ENCODE data around the gene NHLRC2. TPM values are rescaled to one million over a fixed set of nuclear protein-coding genes. Genes with fewer than 3 reads are reported as not detected.

NHLRC2 gene
- total RNA-seq, 2 donors from 2014 or later, result 37.7 to 54.9 TPM

- Histone ChIP-seq H3K27me3 (ENCODE audit: control insufficient read depth, insufficient read depth, low read length, poor library complexity, severe bottlenecking) (no peaks in the 10 kb centered on the region), H3K9ac (ENCODE audit: extremely low read depth, low read length, poor library complexity, severe bottlenecking) (no peak overlapping the region), H3K27ac (ENCODE audit: low read depth, low read length) (no peak overlapping the region), H3K9me3 (ENCODE audit: control insufficient read depth, low read length) (no peaks in the 10 kb centered on the region), H3K36me3 (ENCODE audit: control insufficient read depth, insufficient read depth, low read length) (no peaks in the 10 kb centered on the region), H3K4me3 (ENCODE audit: low read length) (no peak overlapping the region), H3K4me1 (ENCODE audit: control insufficient read depth, insufficient read depth, low read length) (no peaks in the 10 kb centered on the region)
- Mint-ChIP-seq H3K36me3 (ENCODE audit: low read depth) (no peaks in the 10 kb centered on the region), H3K4me1 (no peaks in the 10 kb centered on the region), H3K4me3 (no peak overlapping the region), H3K9me3 (no peaks in the 10 kb centered on the region), H3K27me3 (ENCODE audit: insufficient read depth) (peaks cover 3% of the 10 kb centered on the region), H3K27ac (no peak overlapping the region)
- WGBS, 2 experiments (ENCODE audit: insufficient coverage in 1 of 2, insufficient read length in 1 of 2), result 80% methylated on average over 1 of the region's 1 CpG; no CpG with 5 or more reads in 1 of the 2 experiments
- TF ChIP-seq CTCF (conservative IDR thresholded peaks at IDR 0.05), result no peak
- no peak for DNase-seq
Measured at GRCh38 chr10:113954409-113954808, 99.9 kb downstream of the NHLRC2 start.

DNA sequence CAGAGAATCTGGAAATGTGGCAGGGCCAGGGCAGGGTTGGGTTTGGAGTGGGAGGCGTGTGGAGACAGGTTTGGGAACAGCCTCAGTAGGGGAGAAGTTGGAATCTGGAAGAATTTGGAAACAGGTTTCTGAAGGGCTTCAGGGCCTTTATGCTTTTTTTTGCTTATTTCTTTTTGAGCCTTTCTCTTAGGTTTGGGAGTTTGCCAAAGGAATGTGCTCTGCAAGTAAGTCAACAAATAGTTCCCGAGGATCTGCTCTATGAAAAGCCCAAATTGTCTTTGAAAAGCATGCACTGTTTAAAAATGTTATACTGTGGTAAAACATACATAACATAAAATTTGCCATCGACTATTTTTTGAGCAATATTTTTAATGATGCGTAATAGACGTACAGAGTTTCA lies 102.6 kb downstream of the NHLRC2 start:
- Mint-ChIP-seq H3K36me3 (ENCODE audit: low read depth) (no peaks in the 10 kb centered on the region), H3K27me3 (ENCODE audit: insufficient read depth) (peaks cover 3% of the 10 kb centered on the region), H3K4me3 (no peak overlapping the region), H3K9me3 (no peaks in the 10 kb centered on the region), H3K4me1 (peaks cover 19% of the 10 kb centered on the region), H3K27ac (no peak overlapping the region)
- Histone ChIP-seq H3K27ac (ENCODE audit: low read depth, low read length) (no peak overlapping the region), H3K36me3 (ENCODE audit: control insufficient read depth, insufficient read depth, low read length) (no peaks in the 10 kb centered on the region), H3K9me3 (ENCODE audit: control insufficient read depth, low read length) (no peaks in the 10 kb centered on the region), H3K27me3 (ENCODE audit: control insufficient read depth, insufficient read depth, low read length, poor library complexity, severe bottlenecking) (no peaks in the 10 kb centered on the region), H3K4me1 (ENCODE audit: control insufficient read depth, insufficient read depth, low read length) (peaks cover 9% of the 10 kb centered on the region), H3K4me3 (ENCODE audit: low read length) (no peak overlapping the region), H3K9ac (ENCODE audit: extremely low read depth, low read length, poor library complexity, severe bottlenecking) (no peak overlapping the region)
- no peak for TF ChIP-seq CTCF (conservative IDR thresholded peaks at IDR 0.05)
- 99 to 100% methylated on average over 4 to 5 of the region's 5 CpGs for WGBS, 2 experiments (ENCODE audit: insufficient coverage in 1 of 2, insufficient read length in 1 of 2)
- DNase-seq, result no peak

- Histone ChIP-seq H3K27me3 (ENCODE audit: control insufficient read depth, insufficient read depth, low read length, poor library complexity, severe bottlenecking) (no peaks in the 10 kb centered on the region), H3K4me1 (ENCODE audit: control insufficient read depth, insufficient read depth, low read length) (peaks cover 9% of the 10 kb centered on the region), H3K9me3 (ENCODE audit: control insufficient read depth, low read length) (no peaks in the 10 kb centered on the region), H3K36me3 (ENCODE audit: control insufficient read depth, insufficient read depth, low read length) (no peaks in the 10 kb centered on the region), H3K27ac (ENCODE audit: low read depth, low read length) (no peak overlapping the region), H3K4me3 (ENCODE audit: low read length) (no peak overlapping the region), H3K9ac (ENCODE audit: extremely low read depth, low read length, poor library complexity, severe bottlenecking) (no peak overlapping the region)
- Mint-ChIP-seq H3K27me3 (ENCODE audit: insufficient read depth) (peaks cover 3% of the 10 kb centered on the region), H3K27ac (no peak overlapping the region), H3K9me3 (no peaks in the 10 kb centered on the region), H3K36me3 (ENCODE audit: low read depth) (no peaks in the 10 kb centered on the region), H3K4me1 (peaks cover 19% of the 10 kb centered on the region), H3K4me3 (no peak overlapping the region)
- DNase-seq, result no peak
- WGBS, 2 experiments (ENCODE audit: insufficient coverage in 1 of 2, insufficient read length in 1 of 2), result 80 to 89% methylated on average over 11 of the region's 11 CpGs
- no peak for TF ChIP-seq CTCF (conservative IDR thresholded peaks at IDR 0.05)
Measured at GRCh38 chr10:113958631-113959382, 104.3 kb downstream of the NHLRC2 start.
